A549 (cell line): Measurements from ENCODE around the gene TTC4. TPM values are rescaled to one million over a fixed set of nuclear protein-coding genes. Genes with fewer than 3 reads are reported as not detected.

ENCODE experiments used
- ATAC-seq, 2 experiments: fragments of 200-7000 bp in 1 of 2; fragments of >200 bp in 1 of 2; cut with Nextera tagmentation in 1 of 2; cut with Tn5 transposase in 1 of 2; 3 replicates each; pipeline versions ENCODE4 v1.8.0 to v1.9.1; 2018 to 2020; ENCODE audit warnings: mild to moderate bottlenecking in 1 of 2, moderate library complexity in 1 of 2
- CTCF ChIA-PET: fragments of 300-600 bp; sonication (Branson Sonifier 250); formaldehyde crosslinking; extraction: SDS; loops from one replicate; lab custom pipeline; 2021; ENCODE audit warnings: antibody characterized with exemption, inconsistent platforms; lab: Yijun Ruan, JAX
- POLR2A ChIA-PET: fragments of 350-600 bp; formaldehyde crosslinking; extraction: SDS; loops from one replicate; lab custom pipeline; 2021; ENCODE audit warnings: antibody characterized with exemption, inconsistent platforms; lab: Yijun Ruan, JAX
- DNase-seq, 2 experiments: peaks; one replicate each; pipeline versions ENCODE4 v3.0.0 to v3.0.0-alpha.2; 2011 to 2016; ENCODE audit warnings: low read depth in 1 of 2, low spot score in 1 of 2
- FAIRE-seq: peaks from 2 replicates; lab custom pipeline; 2011; peaks lifted over from hg19 to GRCh38; lab: Jason Lieb, UNC
- H3K27ac ChIP-seq, 2 experiments: fragments of >200 bp; sonication (Bioruptor Twin); formaldehyde crosslinking; 3 replicates each; pipeline ENCODE4 v1.5.1; 2016 to 2017
- H3K4me1 ChIP-seq: fragments of >200 bp; sonication (Bioruptor Twin); formaldehyde crosslinking; 3 replicates; pipeline ENCODE4 v1.6.1; 2016
- H3K4me2 ChIP-seq: fragments of >200 bp; sonication (Bioruptor Twin); formaldehyde crosslinking; 3 replicates; pipeline ENCODE4 v1.6.1; 2016
- H3K4me3 ChIP-seq: fragments of >200 bp; sonication (Bioruptor Twin); formaldehyde crosslinking; 3 replicates; pipeline ENCODE4 v1.5.1; 2016
- H3K9me3 ChIP-seq: fragments of >200 bp; sonication (Bioruptor Twin); formaldehyde crosslinking; 3 replicates; pipeline ENCODE4 v1.6.1; 2016
- BHLHE40 ChIP-seq: IDR thresholded peaks from 2 replicates; pipeline ENCODE4 v1.6.1; 2012; ENCODE audit warnings: low read depth, low read length, inconsistent platforms
- CEBPB ChIP-seq, 2 experiments: fragments of >200 bp in 1 of 2; sonication (Bioruptor Twin) in 1 of 2; formaldehyde crosslinking in 1 of 2; IDR thresholded peaks; 2 replicates each; pipeline ENCODE4 v1.6.1; 2012 to 2016
- EHF ChIP-seq: fragments of 250-450 bp; sonication (Bioruptor Pico); IDR thresholded peaks from 2 replicates; pipeline ENCODE4 v1.5.0; 2020; ENCODE audit warnings: mild to moderate bottlenecking
- EHMT2 ChIP-seq: fragments of 200-600 bp; sonication (generic); IDR thresholded peaks from 2 replicates; pipeline ENCODE4 v1.6.1; 2016; ENCODE audit warnings: antibody characterized with exemption, low read depth, mild to moderate bottlenecking, moderate library complexity
- FOSB ChIP-seq: fragments of 250-450 bp; sonication (Bioruptor Pico); IDR thresholded peaks from 2 replicates; pipeline ENCODE4 v1.5.0; 2020; ENCODE audit warnings: mild to moderate bottlenecking, moderate library complexity
- HDAC2 ChIP-seq: fragments of 200-600 bp; sonication (generic); IDR thresholded peaks from 2 replicates; pipeline ENCODE4 v1.6.1; 2016
- HOXB13 ChIP-seq: fragments of 250-450 bp; sonication (Bioruptor Pico); IDR thresholded peaks from 2 replicates; pipeline ENCODE4 v1.5.0; 2020; ENCODE audit warnings: low read depth, mild to moderate bottlenecking, moderate library complexity
- HOXB5 ChIP-seq: fragments of 250-450 bp; sonication (Bioruptor Pico); IDR thresholded peaks from 2 replicates; pipeline ENCODE4 v1.5.0; 2020; ENCODE audit warnings: mild to moderate bottlenecking, moderate library complexity
- JUNB ChIP-seq: fragments of >200 bp; sonication (Bioruptor Twin); formaldehyde crosslinking; IDR thresholded peaks from 2 replicates; pipeline ENCODE4 v1.6.1; 2016
- KDM5A ChIP-seq: fragments of 200-600 bp; sonication (generic); IDR thresholded peaks from 2 replicates; pipeline ENCODE4 v1.6.1; 2016; ENCODE audit warnings: antibody characterized with exemption, mild to moderate bottlenecking
- MAFK ChIP-seq: fragments of 450-650 bp; IDR thresholded peaks from 2 replicates; pipeline ENCODE4 v1.6.1; 2014; ENCODE audit not compliant: partially characterized antibody
- NFE2L2 ChIP-seq: fragments of 150-350 bp; conservative IDR thresholded peaks from 2 replicates; pipeline ENCODE4 v1.6.1; 2014; ENCODE audit warnings: low read length
- NPAS2 ChIP-seq: fragments of 250-450 bp; sonication (Bioruptor Pico); IDR thresholded peaks from 2 replicates; pipeline ENCODE4 v1.8.0; 2022; ENCODE audit warnings: mild to moderate bottlenecking, moderate library complexity, borderline replicate concordance
- PHF8 ChIP-seq: fragments of 200-600 bp; sonication (generic); IDR thresholded peaks from 2 replicates; pipeline ENCODE4 v1.6.1; 2016; ENCODE audit warnings: low read depth, mild to moderate bottlenecking, antibody characterized with exemption, moderate library complexity, borderline replicate concordance
- POLR2A ChIP-seq: IDR thresholded peaks from 2 replicates; pipeline ENCODE4 v1.6.1; 2012; ENCODE audit warnings: mild to moderate bottlenecking, low read length
- RARB ChIP-seq: fragments of 250-450 bp; sonication (Bioruptor Pico); IDR thresholded peaks from 2 replicates; pipeline ENCODE4 v1.8.0; 2021; ENCODE audit warnings: mild to moderate bottlenecking, moderate library complexity
- RFX5 ChIP-seq: fragments of 450-650 bp; IDR thresholded peaks from 2 replicates; pipeline ENCODE4 v1.7.1; 2014; ENCODE audit warnings: antibody characterized with exemption, mild to moderate bottlenecking, moderate library complexity
- SMC3 ChIP-seq: fragments of >200 bp; sonication (Bioruptor Twin); formaldehyde crosslinking; IDR thresholded peaks from 3 replicates; pipeline ENCODE4 v1.6.1; 2018; ENCODE audit warnings: inconsistent platforms
- SREBF2 ChIP-seq: fragments of 450-650 bp; IDR thresholded peaks from 2 replicates; pipeline ENCODE4 v1.6.1; 2014; ENCODE audit warnings: mild to moderate bottlenecking, moderate library complexity
- ZC3H11A ChIP-seq: fragments of 450-650 bp; IDR thresholded peaks from 2 replicates; pipeline ENCODE4 v1.6.1; 2014; ENCODE audit warnings: antibody characterized with exemption, mild to moderate bottlenecking
- ZSCAN20 ChIP-seq: fragments of 250-450 bp; sonication (Bioruptor Pico); IDR thresholded peaks from 2 replicates; pipeline ENCODE4 v1.8.0; 2022; ENCODE audit warnings: mild to moderate bottlenecking, moderate library complexity
- WGBS: methylation state at CpG from one replicate; pipeline ENCODE4 v1.1.6; 2017; ENCODE audit errors: missing lambda C conversion rate; 5-methylcytosine and 5-hydroxymethylcytosine counted together
- polyA plus RNA-seq, 4 experiments: library from polyadenylated mRNA; depleted of rRNA in 3 of 4; stranded (reverse); fragments of >200 nt; fragmentation: RNase III in 1 of 4; extraction: RNeasy Plus Mini Kit Qiagen cat#74134 plus additional on column Dnase treatment in 1 of 4; gene quantifications; 2 replicates in 3 of 4; 3 replicates in 1 of 4; pipeline ENCODE4 v1.2.3, GENCODE V29; 2011 to 2017
- TF ChIP-seq, protein P1 (sequence below): fragments of 150-350 bp; IDR thresholded peaks from 2 replicates; pipeline ENCODE4 v1.6.1; 2014; ENCODE audit warnings: low read depth, mild to moderate bottlenecking, low read length
- TF ChIP-seq, protein P2 (sequence below): fragments of 200-600 bp; sonication (generic); IDR thresholded peaks from 2 replicates; pipeline ENCODE4 v1.6.1; 2016; ENCODE audit warnings: antibody characterized with exemption, mild to moderate bottlenecking, moderate library complexity
- TF ChIP-seq, protein P3 (sequence below): fragments of >200 bp; sonication (Bioruptor Twin); formaldehyde crosslinking; IDR thresholded peaks from 2 replicates; pipeline ENCODE4 v1.6.1; 2016
- TF ChIP-seq, protein P4 (sequence below): fragments of 450-650 bp; IDR thresholded peaks from 2 replicates; pipeline ENCODE4 v1.6.1; 2014; ENCODE audit warnings: antibody characterized with exemption
- TF ChIP-seq, protein P5 (sequence below): IDR thresholded peaks from 2 replicates; pipeline ENCODE4 v1.6.1; 2012
- TF ChIP-seq, protein P6 (sequence below): fragments of 250-450 bp; sonication (Bioruptor Pico); IDR thresholded peaks from 2 replicates; pipeline ENCODE4 v1.5.0; 2020; ENCODE audit warnings: low read depth, mild to moderate bottlenecking, moderate library complexity
- TF ChIP-seq, protein P7 (sequence below): fragments of 250-450 bp; sonication (Bioruptor Pico); IDR thresholded peaks from 2 replicates; pipeline ENCODE4 v1.5.0; 2021; ENCODE audit warnings: mild to moderate bottlenecking, moderate library complexity, borderline replicate concordance

TTC4 gene
- polyA plus RNA-seq, 2 of the 4 experiments (the other 2 are of a cell fraction): 20.4 to 27.1 TPM

DNA sequence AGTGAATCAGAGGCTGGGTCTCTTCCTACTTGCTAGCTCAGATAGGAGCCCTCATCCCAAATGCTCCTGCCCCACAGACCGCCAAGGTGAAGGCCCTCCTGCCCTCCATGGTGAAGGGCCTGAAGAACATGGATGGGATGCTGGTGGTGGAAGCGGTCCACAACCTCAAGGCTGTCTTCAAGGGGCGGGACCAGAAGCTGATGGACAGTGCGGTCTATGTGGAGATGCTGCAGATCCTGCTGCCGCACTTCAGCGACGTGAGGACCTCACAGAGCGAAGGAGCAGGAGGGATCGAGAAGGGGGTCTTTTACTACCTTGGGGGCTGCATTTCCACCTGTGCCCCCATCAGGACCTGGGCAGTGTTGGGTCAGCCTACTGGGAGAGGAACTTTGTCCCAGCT lies 14.6 kb upstream of the TTC4 start (continued):
- TF ChIP-seq HOXB5 (CRISPR knock-in tag): no peak
- no peak for TF ChIP-seq ZSCAN20 (CRISPR knock-in tag)
- no peak for TF ChIP-seq PHF8
- TF ChIP-seq, all 56 proteins: peak for 0

DNA sequence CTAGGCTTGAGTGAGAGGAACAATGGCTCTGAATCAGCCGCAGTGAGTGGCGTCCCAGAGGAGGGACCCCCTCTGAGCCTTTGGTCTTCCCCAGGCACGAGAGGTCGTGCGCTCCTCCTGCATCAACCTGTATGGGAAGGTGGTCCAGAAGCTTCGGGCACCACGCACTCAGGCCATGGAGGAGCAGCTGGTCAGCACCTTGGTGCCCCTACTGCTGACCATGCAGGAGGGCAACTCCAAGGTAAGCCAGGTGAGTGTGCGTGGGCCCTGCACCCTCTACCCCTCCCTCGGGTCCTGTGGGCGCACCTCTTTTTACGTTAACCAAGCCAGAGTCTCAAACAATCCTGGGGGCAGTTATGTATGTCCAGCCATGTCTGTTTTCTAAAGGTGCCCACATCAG lies 13.7 kb upstream of the TTC4 start:
- DNase-seq: no peak
- no peak overlapping the region for H3K4me3 ChIP-seq
- TF ChIP-seq HDAC2 (no peak), KDM5A (no peak), EHMT2 (no peak), NFE2L2 (no peak), RFX5 (no peak), JUNB (no peak), ZSCAN20 (CRISPR knock-in tag) (no peak), FOSB (CRISPR knock-in tag) (no peak), ZC3H11A (no peak), RARB (CRISPR knock-in tag) (no peak), POLR2A (no peak), SREBF2 (no peak)
- TF ChIP-seq, protein P1, sequence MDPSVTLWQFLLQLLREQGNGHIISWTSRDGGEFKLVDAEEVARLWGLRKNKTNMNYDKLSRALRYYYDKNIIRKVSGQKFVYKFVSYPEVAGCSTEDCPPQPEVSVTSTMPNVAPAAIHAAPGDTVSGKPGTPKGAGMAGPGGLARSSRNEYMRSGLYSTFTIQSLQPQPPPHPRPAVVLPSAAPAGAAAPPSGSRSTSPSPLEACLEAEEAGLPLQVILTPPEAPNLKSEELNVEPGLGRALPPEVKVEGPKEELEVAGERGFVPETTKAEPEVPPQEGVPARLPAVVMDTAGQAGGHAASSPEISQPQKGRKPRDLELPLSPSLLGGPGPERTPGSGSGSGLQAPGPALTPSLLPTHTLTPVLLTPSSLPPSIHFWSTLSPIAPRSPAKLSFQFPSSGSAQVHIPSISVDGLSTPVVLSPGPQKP: no peak
- TF ChIP-seq, protein P2, sequence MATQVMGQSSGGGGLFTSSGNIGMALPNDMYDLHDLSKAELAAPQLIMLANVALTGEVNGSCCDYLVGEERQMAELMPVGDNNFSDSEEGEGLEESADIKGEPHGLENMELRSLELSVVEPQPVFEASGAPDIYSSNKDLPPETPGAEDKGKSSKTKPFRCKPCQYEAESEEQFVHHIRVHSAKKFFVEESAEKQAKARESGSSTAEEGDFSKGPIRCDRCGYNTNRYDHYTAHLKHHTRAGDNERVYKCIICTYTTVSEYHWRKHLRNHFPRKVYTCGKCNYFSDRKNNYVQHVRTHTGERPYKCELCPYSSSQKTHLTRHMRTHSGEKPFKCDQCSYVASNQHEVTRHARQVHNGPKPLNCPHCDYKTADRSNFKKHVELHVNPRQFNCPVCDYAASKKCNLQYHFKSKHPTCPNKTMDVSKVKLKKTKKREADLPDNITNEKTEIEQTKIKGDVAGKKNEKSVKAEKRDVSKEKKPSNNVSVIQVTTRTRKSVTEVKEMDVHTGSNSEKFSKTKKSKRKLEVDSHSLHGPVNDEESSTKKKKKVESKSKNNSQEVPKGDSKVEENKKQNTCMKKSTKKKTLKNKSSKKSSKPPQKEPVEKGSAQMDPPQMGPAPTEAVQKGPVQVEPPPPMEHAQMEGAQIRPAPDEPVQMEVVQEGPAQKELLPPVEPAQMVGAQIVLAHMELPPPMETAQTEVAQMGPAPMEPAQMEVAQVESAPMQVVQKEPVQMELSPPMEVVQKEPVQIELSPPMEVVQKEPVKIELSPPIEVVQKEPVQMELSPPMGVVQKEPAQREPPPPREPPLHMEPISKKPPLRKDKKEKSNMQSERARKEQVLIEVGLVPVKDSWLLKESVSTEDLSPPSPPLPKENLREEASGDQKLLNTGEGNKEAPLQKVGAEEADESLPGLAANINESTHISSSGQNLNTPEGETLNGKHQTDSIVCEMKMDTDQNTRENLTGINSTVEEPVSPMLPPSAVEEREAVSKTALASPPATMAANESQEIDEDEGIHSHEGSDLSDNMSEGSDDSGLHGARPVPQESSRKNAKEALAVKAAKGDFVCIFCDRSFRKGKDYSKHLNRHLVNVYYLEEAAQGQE: no peak
- TF ChIP-seq, protein P3, sequence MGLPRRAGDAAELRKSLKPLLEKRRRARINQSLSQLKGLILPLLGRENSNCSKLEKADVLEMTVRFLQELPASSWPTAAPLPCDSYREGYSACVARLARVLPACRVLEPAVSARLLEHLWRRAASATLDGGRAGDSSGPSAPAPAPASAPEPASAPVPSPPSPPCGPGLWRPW: no peak
- TF ChIP-seq, protein P4, sequence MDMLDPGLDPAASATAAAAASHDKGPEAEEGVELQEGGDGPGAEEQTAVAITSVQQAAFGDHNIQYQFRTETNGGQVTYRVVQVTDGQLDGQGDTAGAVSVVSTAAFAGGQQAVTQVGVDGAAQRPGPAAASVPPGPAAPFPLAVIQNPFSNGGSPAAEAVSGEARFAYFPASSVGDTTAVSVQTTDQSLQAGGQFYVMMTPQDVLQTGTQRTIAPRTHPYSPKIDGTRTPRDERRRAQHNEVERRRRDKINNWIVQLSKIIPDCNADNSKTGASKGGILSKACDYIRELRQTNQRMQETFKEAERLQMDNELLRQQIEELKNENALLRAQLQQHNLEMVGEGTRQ: no peak
- TF ChIP-seq, protein P5, sequence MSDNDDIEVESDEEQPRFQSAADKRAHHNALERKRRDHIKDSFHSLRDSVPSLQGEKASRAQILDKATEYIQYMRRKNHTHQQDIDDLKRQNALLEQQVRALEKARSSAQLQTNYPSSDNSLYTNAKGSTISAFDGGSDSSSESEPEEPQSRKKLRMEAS: no peak
- TF ChIP-seq, all 56 proteins: peak for 0
- FAIRE-seq (no peak), ATAC-seq (no peak)
- CTCF ChIA-PET: interaction anchor here (1.3 kb wide), 1 partner anchor 108 kb away, joined by 3 read pairs; no protein-coding TSS in a partner anchor
- no peak overlapping the region for H3K27ac ChIP-seq
- 75% methylated on average over 3 of the region's 11 CpGs for WGBS
- POLR2A ChIA-PET: no interaction called here
- no peaks in the 10 kb centered on the region for H3K4me1 ChIP-seq
- H3K9me3 ChIP-seq: no peaks in the 10 kb centered on the region
- H3K4me2 ChIP-seq: no peak overlapping the region

DNA sequence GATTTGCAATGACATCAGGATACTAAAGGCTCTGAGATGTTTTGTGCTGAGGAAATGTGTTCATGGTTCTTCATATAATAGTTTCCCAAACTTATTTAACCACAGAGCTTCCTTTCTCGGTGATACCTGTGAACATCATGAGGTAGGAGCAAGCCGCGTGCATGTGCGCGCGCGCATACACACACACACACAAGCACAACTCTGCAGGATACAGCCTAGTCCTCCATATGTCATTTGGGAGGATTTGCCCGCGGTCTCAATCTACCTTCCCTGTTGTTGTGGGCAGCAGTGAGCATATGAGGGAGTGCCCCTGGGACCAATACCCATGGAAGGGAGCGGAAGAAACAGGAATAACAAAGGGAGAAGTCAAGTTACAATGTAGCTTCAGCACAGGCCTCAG lies 12.2 kb upstream of the TTC4 start:
- FAIRE-seq: no peak
- Histone ChIP-seq H3K4me1 (no peaks in the 10 kb centered on the region), H3K4me3 (no peak overlapping the region), H3K4me2 (no peak overlapping the region), H3K9me3 (no peaks in the 10 kb centered on the region), H3K27ac (no peak overlapping the region)
- CTCF ChIA-PET: interaction anchor here (1.0 kb wide), 1 partner anchor 9 kb away, joined by 3 read pairs; no protein-coding TSS in a partner anchor
- DNase-seq: no peak
- POLR2A ChIA-PET: no interaction called here
- ATAC-seq: no peak
- WGBS: 84% methylated on average over 10 of the region's 10 CpGs
- no peak for TF ChIP-seq BHLHE40
- no peak for TF ChIP-seq CEBPB (IDR thresholded peaks at IDR 0.05)
- no peak for TF ChIP-seq MAFK
- no peak for TF ChIP-seq HOXB13 (CRISPR knock-in tag)
- no peak for TF ChIP-seq NPAS2 (CRISPR knock-in tag)
- TF ChIP-seq, protein P4: no peak
- TF ChIP-seq, protein P6, sequence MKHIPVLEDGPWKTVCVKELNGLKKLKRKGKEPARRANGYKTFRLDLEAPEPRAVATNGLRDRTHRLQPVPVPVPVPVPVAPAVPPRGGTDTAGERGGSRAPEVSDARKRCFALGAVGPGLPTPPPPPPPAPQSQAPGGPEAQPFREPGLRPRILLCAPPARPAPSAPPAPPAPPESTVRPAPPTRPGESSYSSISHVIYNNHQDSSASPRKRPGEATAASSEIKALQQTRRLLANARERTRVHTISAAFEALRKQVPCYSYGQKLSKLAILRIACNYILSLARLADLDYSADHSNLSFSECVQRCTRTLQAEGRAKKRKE (CRISPR knock-in tag): no peak
- TF ChIP-seq EHF: no peak
- TF ChIP-seq, protein P5: no peak
- no peak for TF ChIP-seq SMC3
- TF ChIP-seq, protein P7, sequence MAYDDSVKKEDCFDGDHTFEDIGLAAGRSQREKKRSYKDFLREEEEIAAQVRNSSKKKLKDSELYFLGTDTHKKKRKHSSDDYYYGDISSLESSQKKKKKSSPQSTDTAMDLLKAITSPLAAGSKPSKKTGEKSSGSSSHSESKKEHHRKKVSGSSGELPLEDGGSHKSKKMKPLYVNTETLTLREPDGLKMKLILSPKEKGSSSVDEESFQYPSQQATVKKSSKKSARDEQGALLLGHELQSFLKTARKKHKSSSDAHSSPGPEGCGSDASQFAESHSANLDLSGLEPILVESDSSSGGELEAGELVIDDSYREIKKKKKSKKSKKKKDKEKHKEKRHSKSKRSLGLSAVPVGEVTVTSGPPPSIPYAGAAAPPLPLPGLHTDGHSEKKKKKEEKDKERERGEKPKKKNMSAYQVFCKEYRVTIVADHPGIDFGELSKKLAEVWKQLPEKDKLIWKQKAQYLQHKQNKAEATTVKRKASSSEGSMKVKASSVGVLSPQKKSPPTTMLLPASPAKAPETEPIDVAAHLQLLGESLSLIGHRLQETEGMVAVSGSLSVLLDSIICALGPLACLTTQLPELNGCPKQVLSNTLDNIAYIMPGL: no peak
